Measurements from ENCODE around the gene COQ8B. TPM values are rescaled to one million over a fixed set of nuclear protein-coding genes. Genes with fewer than 3 reads are reported as not detected.

COQ8B gene
- total RNA-seq, 1 donor from 2014 or later, result 49.9 TPM

DNA sequence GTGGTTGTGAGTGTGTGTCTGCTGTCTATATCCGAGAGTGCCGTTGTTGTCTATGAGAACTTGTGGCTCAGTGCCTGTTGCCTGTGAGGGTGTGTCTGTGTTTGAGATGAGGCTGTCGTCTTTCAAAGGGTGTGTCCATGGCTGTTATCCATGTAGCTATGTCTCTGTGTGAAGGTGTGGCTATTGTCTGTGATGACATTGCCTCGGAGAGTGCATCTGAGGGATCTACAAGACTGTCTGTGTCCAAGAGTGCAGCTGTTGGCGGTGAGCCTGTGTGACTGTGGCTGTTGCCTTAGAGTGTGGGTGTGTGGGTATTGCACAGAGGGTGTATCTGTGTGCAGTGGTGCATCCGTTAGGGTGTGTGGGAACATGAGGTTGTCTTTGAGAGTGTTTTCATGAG is 31.1 kb downstream of the COQ8B start:
- peaks cover 11% of the 10 kb centered on the region for H3K36me3 Mint-ChIP-seq (ENCODE audit: unreplicated experiment)
- H3K4me1 Mint-ChIP-seq (ENCODE audit: low read depth, unreplicated experiment), result peaks cover 4% of the 10 kb centered on the region
- H3K4me3 Mint-ChIP-seq (ENCODE audit: unreplicated experiment), result peak overlapping the region; percentile 50
- H3K27ac Mint-ChIP-seq (ENCODE audit: unreplicated experiment), result peak overlapping the region; percentile 36
- TF ChIP-seq, protein P1, sequence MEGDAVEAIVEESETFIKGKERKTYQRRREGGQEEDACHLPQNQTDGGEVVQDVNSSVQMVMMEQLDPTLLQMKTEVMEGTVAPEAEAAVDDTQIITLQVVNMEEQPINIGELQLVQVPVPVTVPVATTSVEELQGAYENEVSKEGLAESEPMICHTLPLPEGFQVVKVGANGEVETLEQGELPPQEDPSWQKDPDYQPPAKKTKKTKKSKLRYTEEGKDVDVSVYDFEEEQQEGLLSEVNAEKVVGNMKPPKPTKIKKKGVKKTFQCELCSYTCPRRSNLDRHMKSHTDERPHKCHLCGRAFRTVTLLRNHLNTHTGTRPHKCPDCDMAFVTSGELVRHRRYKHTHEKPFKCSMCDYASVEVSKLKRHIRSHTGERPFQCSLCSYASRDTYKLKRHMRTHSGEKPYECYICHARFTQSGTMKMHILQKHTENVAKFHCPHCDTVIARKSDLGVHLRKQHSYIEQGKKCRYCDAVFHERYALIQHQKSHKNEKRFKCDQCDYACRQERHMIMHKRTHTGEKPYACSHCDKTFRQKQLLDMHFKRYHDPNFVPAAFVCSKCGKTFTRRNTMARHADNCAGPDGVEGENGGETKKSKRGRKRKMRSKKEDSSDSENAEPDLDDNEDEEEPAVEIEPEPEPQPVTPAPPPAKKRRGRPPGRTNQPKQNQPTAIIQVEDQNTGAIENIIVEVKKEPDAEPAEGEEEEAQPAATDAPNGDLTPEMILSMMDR (IDR thresholded peaks at IDR 0.05; ENCODE audit: partially characterized antibody, unreplicated experiment), result no peak
- DNase-seq, result no peak
- H3K27me3 Mint-ChIP-seq (ENCODE audit: unreplicated experiment), result no peaks in the 10 kb centered on the region
- peaks cover 2% of the 10 kb centered on the region for H3K9me3 Mint-ChIP-seq (ENCODE audit: unreplicated experiment)

DNA sequence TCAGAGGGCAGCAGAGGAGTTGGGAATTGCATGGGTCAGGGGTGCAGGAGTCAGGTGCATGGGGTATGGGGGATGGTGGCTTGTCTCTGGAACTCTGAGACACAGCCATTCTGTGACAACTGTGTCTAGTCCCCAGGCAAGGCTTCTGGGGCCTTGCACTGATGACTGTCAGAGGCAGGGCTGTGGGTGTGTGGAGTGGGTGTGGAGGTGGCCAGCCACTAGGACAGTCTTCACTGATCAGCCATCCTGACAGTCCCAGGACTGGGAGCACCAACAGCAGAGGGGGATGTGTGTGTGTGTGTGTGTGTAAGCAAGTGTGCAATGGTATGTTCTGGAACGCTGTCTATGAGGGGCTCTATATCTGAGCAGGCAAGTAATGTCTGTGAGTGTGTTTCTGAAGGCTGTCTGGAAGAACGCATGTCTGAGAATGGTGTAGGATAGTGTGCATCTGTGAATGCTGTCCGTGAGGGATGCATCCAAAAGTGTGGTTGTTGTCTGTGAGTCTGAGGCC is 31.6 kb downstream of the COQ8B start:
- TF ChIP-seq, protein P1 (IDR thresholded peaks at IDR 0.05; ENCODE audit: partially characterized antibody, unreplicated experiment), result no peak
- no peaks in the 10 kb centered on the region for H3K27me3 Mint-ChIP-seq (ENCODE audit: unreplicated experiment)
- peak overlapping the region; percentile 50 for H3K4me3 Mint-ChIP-seq (ENCODE audit: unreplicated experiment)
- peaks cover 2% of the 10 kb centered on the region for H3K9me3 Mint-ChIP-seq (ENCODE audit: unreplicated experiment)
- no peak for DNase-seq
- peak overlapping the region; percentile 36 for H3K27ac Mint-ChIP-seq (ENCODE audit: unreplicated experiment)
- H3K36me3 Mint-ChIP-seq (ENCODE audit: unreplicated experiment), result peaks cover 11% of the 10 kb centered on the region
- peaks cover 4% of the 10 kb centered on the region for H3K4me1 Mint-ChIP-seq (ENCODE audit: low read depth, unreplicated experiment)

DNA sequence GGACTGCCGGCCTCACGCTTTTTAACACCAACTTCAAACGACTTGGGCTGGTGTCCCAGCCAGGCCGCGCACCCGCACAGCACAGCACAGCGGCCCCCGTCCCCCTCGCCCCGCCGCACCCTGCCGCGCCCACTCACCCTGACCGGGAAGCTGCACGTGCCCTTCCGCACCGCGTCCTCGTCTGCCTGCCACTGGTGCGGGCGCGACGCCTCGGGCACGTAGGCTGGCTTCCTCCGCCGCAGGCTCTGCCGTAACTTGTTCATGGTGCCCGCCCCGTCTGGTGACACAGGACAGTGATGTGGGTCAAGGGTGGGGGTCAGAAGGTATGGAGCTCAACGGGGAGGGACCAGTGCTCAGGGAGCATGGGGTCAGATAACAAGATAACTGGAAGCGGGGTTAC is 32.4 kb downstream of the COQ8B start:
- Mint-ChIP-seq H3K27me3 (ENCODE audit: unreplicated experiment) (peaks cover 2% of the 10 kb centered on the region), H3K36me3 (ENCODE audit: unreplicated experiment) (peaks cover 11% of the 10 kb centered on the region), H3K9me3 (ENCODE audit: unreplicated experiment) (peaks cover 2% of the 10 kb centered on the region), H3K4me3 (ENCODE audit: unreplicated experiment) (no peak overlapping the region), H3K27ac (ENCODE audit: unreplicated experiment) (no peak overlapping the region), H3K4me1 (ENCODE audit: low read depth, unreplicated experiment) (peaks cover 4% of the 10 kb centered on the region)
- DNase-seq, result no peak
- TF ChIP-seq, protein P1 (IDR thresholded peaks at IDR 0.05; ENCODE audit: partially characterized antibody, unreplicated experiment), result no peak

DNA sequence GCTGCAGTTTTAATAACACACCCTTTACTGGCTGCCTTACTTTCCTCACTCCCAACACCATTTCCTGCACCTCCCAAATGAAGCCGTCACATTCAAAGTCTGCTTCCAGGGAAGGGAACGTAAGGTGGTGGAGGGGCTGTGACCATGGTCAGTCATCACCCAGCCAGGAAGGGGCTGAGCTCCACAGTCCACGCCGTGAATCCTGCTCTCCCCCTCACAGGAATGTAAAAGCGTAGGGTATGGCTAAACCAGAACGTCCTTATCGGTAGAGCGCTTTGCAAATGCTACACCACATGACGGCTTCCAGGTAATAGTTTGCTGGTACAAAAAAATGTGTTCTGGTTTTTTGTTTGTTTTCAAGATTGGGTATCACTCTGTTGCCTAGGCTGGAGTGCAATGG is 33.2 kb downstream of the COQ8B start:
- DNase-seq, result no peak
- peaks cover 11% of the 10 kb centered on the region for H3K36me3 Mint-ChIP-seq (ENCODE audit: unreplicated experiment)

DNA sequence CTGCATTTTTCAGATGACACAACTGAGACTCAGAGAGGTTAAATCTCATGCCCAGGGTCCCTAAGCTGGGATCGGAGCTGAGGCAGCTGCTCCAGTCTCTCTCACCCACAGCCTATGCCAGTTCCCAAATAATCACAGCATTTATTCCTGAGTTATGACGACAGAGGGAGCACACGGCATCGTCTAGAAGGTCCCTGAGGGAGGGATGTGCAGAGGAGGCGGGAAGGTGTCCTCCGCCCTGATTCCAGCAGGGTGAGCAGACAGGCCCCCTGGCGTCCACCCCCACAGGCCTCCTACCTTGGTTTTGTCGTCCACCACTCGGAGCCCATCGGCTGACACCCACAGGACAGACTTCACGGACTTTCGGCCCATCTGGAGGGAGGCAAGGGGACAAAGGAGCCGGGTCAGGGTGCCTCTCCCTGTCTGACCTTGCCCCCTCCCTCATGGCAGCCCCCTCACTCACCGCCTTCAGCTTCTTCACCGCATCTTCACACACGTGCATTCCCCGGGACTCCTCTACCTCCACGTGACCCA is 34.2 kb downstream of the COQ8B start:
- Mint-ChIP-seq H3K27me3 (ENCODE audit: unreplicated experiment) (peaks cover 2% of the 10 kb centered on the region), H3K36me3 (ENCODE audit: unreplicated experiment) (peaks cover 11% of the 10 kb centered on the region), H3K4me3 (ENCODE audit: unreplicated experiment) (no peak overlapping the region), H3K9me3 (ENCODE audit: unreplicated experiment) (peaks cover 2% of the 10 kb centered on the region), H3K27ac (ENCODE audit: unreplicated experiment) (no peak overlapping the region), H3K4me1 (ENCODE audit: low read depth, unreplicated experiment) (peaks cover 4% of the 10 kb centered on the region)
- no peak for DNase-seq
- TF ChIP-seq, protein P1 (IDR thresholded peaks at IDR 0.05; ENCODE audit: partially characterized antibody, unreplicated experiment), result no peak

More for the DNA sequence above, 33.2 kb downstream of the COQ8B start:
- Mint-ChIP-seq H3K4me3 (ENCODE audit: unreplicated experiment) (no peak overlapping the region), H3K9me3 (ENCODE audit: unreplicated experiment) (peaks cover 2% of the 10 kb centered on the region), H3K27ac (ENCODE audit: unreplicated experiment) (no peak overlapping the region), H3K4me1 (ENCODE audit: low read depth, unreplicated experiment) (peaks cover 4% of the 10 kb centered on the region), H3K27me3 (ENCODE audit: unreplicated experiment) (peaks cover 2% of the 10 kb centered on the region)
- TF ChIP-seq, protein P1 (IDR thresholded peaks at IDR 0.05; ENCODE audit: partially characterized antibody, unreplicated experiment), result no peak
